Bronchial epithelial cell (primary cell): Measurements from ENCODE around the gene ZNF846. TPM values are rescaled to one million over a fixed set of nuclear protein-coding genes. Genes with fewer than 3 reads are reported as not detected.
"Not testable (repeated sequence)": the region's sequence is repeated elsewhere in the genome, so short reads cannot be mapped to it uniquely, and the experiment has no call there.

Experiments used
- DNase-seq: peaks from one replicate; pipeline ENCODE4 v3.0.0-alpha.2; 2010; ENCODE audit warnings: low read depth
- FAIRE-seq: peaks from 2 replicates; lab custom pipeline; 2011; peaks lifted over from hg19 to GRCh38; lab: Jason Lieb, UNC
- H3K27me3 ChIP-seq: 2 replicates; pipeline ENCODE4 v1.5.1; 2011; ENCODE audit warnings: low read length; ENCODE audit not compliant: control insufficient read depth, insufficient read depth
- H3K36me3 ChIP-seq: 2 replicates; pipeline ENCODE4 v1.5.1; 2011; ENCODE audit warnings: low read length; ENCODE audit not compliant: control insufficient read depth, insufficient read depth
- H3K4me3 ChIP-seq: 2 replicates; pipeline ENCODE4 v1.5.1; 2011; ENCODE audit warnings: mild to moderate bottlenecking, low read depth, low read length, control low read depth
- CTCF ChIP-seq: IDR thresholded peaks from 2 replicates; pipeline ENCODE4 v1.5.1; 2011; ENCODE audit warnings: mild to moderate bottlenecking, moderate library complexity, low read length, control low read depth, inconsistent platforms; ENCODE audit not compliant: insufficient read depth, severe bottlenecking
- total RNA-seq: library from RNA; depleted of rRNA; stranded (reverse); fragments of >200 nt; gene quantifications from 2 replicates; pipeline ENCODE4 v1.2.1, GENCODE V29; 2014

ZNF846 gene
- total RNA-seq, 1 donor from 2014 or later, result 3.7 TPM

GRCh38 chr19:9786342-9786741 is 17.8 kb upstream of the ZNF846 start:
- TF ChIP-seq CTCF, result no peak
- Histone ChIP-seq H3K27me3 (no peaks in the 10 kb centered on the region), H3K4me3 (peak overlapping the region; percentile 62), H3K36me3 (no peaks in the 10 kb centered on the region)
- no peak for FAIRE-seq
- DNase-seq, result no peak

GRCh38 chr19:9785367-9786331 is 17.1 kb upstream of the ZNF846 start:
- H3K27me3 ChIP-seq, result no peaks in the 10 kb centered on the region
- no peak for TF ChIP-seq CTCF
- DNase-seq (peak; percentile 88), FAIRE-seq (no peak)
- H3K36me3 ChIP-seq, result no peaks in the 10 kb centered on the region
- H3K4me3 ChIP-seq, result peak overlapping the region; percentile 62

DNA sequence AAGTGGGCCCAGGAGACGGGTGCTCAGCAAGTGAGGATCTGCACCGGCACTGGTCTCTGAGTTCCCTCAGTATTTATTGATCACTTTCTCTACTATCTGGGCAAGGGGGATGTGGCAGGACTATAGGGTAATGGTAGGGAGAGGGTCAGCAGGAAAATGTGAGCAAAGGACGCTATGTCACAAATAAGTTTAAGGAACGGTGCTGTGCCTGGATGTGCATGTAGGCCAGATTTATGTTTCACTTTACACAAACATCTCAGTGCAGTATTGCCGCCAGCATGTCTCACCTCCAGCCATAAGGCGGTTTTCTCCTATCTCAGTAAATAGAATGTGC is 15.6 kb upstream of the ZNF846 start:
- H3K4me3 ChIP-seq, H3K27me3 ChIP-seq, FAIRE-seq, DNase-seq, H3K36me3 ChIP-seq: not testable (repeated sequence)

- no peak overlapping the region for H3K4me3 ChIP-seq
- no peak for FAIRE-seq
- H3K36me3 ChIP-seq, result no peaks in the 10 kb centered on the region
- H3K27me3 ChIP-seq, result no peaks in the 10 kb centered on the region
- no peak for DNase-seq
- TF ChIP-seq CTCF, result no peak
Observed at GRCh38 chr19:9782338-9782737, 13.8 kb upstream of the ZNF846 start.

DNA sequence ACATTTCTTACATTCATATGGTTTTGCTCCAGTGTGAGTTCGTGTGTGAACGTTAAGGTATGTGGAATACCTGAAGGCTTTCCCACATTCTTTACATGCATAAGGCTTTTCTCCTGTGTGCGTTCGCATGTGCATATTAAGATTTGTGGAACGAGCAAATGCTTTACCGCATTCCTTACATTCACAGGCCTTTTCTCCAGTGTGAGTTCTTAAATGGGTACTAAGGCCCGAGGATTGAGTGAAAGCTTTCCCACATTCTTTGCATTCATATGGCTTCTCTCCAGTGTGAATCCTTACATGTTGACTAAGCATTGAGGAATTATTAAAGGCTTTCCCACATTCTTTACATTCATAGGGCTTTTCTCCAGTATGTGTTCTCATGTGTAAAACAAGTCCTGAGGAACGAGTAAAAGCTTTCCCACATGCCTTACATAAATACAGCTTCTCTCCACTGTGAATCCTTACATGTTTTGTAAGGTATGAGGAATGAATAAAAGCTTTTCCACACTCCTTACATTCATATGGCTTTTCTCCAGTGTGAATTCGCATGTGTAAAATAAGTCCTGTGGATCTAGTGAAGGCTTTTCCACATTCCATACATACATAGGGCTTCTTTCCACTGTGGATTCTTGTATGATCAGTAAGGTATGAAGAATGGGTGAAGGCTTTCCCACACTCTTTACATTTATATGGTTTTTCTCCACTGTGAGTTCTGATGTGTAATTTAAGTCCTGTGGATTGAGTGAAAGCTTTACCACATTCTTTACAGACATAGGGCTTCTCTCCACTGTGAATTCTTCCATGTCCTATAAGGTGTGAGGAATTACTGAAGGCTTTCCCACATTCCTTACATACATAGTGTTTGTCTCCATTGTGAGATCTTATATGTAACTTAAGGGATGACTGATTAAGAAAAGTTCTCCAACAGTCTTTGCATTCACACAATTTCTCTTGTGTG is 10.7 kb downstream of the ZNF846 start:
- peaks cover 18% of the 10 kb centered on the region for H3K36me3 ChIP-seq
- FAIRE-seq, result no peak
- DNase-seq, result no peak
- H3K27me3 ChIP-seq, result no peaks in the 10 kb centered on the region
- no peak for TF ChIP-seq CTCF
- no peak overlapping the region for H3K4me3 ChIP-seq
